H1 (cell line): Measurements from ENCODE around the gene OR1N1.

Experiments used
- BCL11A ChIP-seq, 2 experiments: IDR thresholded peaks; one replicate each; pipeline ENCODE4 v1.6.1; 2011; ENCODE audit warnings: low read depth in 2 of 2, low read length in 2 of 2, mild to moderate bottlenecking in 2 of 2
- CEBPB ChIP-seq: IDR thresholded peaks from 2 replicates; pipeline ENCODE4 v1.6.1; 2012; ENCODE audit warnings: low read depth, low read length
- CTCF ChIP-seq, 3 experiments: IDR thresholded peaks; 1 replicate in 2 of 3; 2 replicates in 1 of 3; pipeline versions ENCODE4 v1.5.1 to v1.6.1; 2011; ENCODE audit warnings: low read length in 3 of 3, mild to moderate bottlenecking in 3 of 3, inconsistent platforms in 2 of 3, low read depth in 1 of 3, moderate library complexity in 1 of 3; ENCODE audit not compliant: insufficient read depth in 1 of 3; ENCODE audit errors: control extremely low read depth in 1 of 3
- EZH2 ChIP-seq: fragments of 200-600 bp; sonication (generic); IDR thresholded peaks from 2 replicates; pipeline ENCODE4 v1.7.1; 2012; ENCODE audit warnings: low read depth, mild to moderate bottlenecking, moderate library complexity, low read length, inconsistent platforms; ENCODE audit not compliant: severe bottlenecking
- JUND ChIP-seq: IDR thresholded peaks from 2 replicates; pipeline ENCODE4 v1.6.1; 2011; ENCODE audit warnings: mild to moderate bottlenecking, improper control_type of control experiment, low read length
- POLR2A ChIP-seq, 2 experiments: IDR thresholded peaks; 1 replicate in 1 of 2; 2 replicates in 1 of 2; pipeline ENCODE4 v1.6.1; 2011; ENCODE audit warnings: low read depth in 2 of 2, low read length in 2 of 2, mild to moderate bottlenecking in 2 of 2; ENCODE audit errors: control extremely low read depth in 1 of 2
- POLR2AphosphoS5 ChIP-seq: IDR thresholded peaks from 2 replicates; pipeline ENCODE4 v1.6.1; 2011; ENCODE audit warnings: low read depth, low read length
- SIRT6 ChIP-seq: IDR thresholded peaks from one replicate; pipeline ENCODE4 v1.7.1; 2012; ENCODE audit warnings: low read length, inconsistent platforms
- TAF1 ChIP-seq: IDR thresholded peaks from 2 replicates; pipeline ENCODE4 v1.6.1; 2011; ENCODE audit warnings: mild to moderate bottlenecking, low read depth, low read length
- ZNF274 ChIP-seq: IDR thresholded peaks from 2 replicates; pipeline ENCODE4 v1.7.0; 2012; ENCODE audit warnings: low read length, borderline replicate concordance; ENCODE audit errors: extremely low read depth
- TF ChIP-seq, protein P1 (sequence below): IDR thresholded peaks from 2 replicates; pipeline ENCODE4 v1.6.1; 2012; ENCODE audit warnings: inconsistent platforms
- TF ChIP-seq, protein P2 (sequence below): IDR thresholded peaks from 2 replicates; pipeline ENCODE4 v1.6.1; 2011; ENCODE audit warnings: low read length, improper control_type of control experiment

DNA sequence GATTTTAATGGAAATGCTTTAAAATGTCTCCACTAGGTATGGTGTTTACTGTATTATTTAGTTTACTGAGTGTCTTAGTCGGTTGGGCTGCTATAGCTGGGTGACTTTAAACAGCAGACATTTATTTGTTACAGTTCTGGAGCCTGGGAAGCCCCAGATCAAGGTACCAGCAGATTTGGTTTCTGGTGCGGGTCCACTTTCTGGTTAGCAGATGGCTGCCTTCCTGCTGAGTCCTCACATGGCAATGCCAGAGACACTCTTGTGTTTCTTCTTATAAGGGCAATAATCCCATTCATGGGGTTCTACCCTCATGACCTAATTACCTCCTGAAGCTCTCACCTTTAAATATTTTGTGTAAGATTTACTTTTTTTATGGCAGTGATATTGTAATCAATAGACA lies 8.9 kb downstream of the OR1N1 start:
- TF ChIP-seq, protein P1, sequence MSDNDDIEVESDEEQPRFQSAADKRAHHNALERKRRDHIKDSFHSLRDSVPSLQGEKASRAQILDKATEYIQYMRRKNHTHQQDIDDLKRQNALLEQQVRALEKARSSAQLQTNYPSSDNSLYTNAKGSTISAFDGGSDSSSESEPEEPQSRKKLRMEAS, result no peak
- TF ChIP-seq EZH2, result no peak
- TF ChIP-seq, protein P2, sequence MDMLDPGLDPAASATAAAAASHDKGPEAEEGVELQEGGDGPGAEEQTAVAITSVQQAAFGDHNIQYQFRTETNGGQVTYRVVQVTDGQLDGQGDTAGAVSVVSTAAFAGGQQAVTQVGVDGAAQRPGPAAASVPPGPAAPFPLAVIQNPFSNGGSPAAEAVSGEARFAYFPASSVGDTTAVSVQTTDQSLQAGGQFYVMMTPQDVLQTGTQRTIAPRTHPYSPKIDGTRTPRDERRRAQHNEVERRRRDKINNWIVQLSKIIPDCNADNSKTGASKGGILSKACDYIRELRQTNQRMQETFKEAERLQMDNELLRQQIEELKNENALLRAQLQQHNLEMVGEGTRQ, result no peak
- TF ChIP-seq BCL11A (IDR thresholded peaks at IDR 0.05; ENCODE audit: low read depth in 2 of 2, low read length in 2 of 2), result no peak
- TF ChIP-seq SIRT6, result no peak
- no peak for TF ChIP-seq POLR2AphosphoS5
- TF ChIP-seq POLR2A (IDR thresholded peaks at IDR 0.05; ENCODE audit: control extremely low read depth in 1 of 2, low read depth in 2 of 2, low read length in 2 of 2), result no peak
- TF ChIP-seq ZNF274, result no peak
- TF ChIP-seq CEBPB, result no peak
- no peak for TF ChIP-seq TAF1
- TF ChIP-seq JUND, result no peak
- no peak for TF ChIP-seq CTCF (IDR thresholded peaks at IDR 0.05; ENCODE audit: control extremely low read depth in 1 of 3, insufficient read depth in 1 of 3, low read depth in 1 of 3, low read length in 3 of 3)
